HepG2 (cell line): ENCODE data around the gene RNF13. TPM values are rescaled to one million over a fixed set of nuclear protein-coding genes. Genes with fewer than 3 reads are reported as not detected.

Experiments used
- BORCS8-MEF2B ChIP-seq: sonication (generic); formaldehyde crosslinking; IDR thresholded peaks from 2 replicates; pipeline ENCODE4 v1.8.0; 2022; ENCODE audit warnings: mild to moderate bottlenecking, missing genetic modification reagents
- CC2D1A ChIP-seq: sonication (generic); formaldehyde crosslinking; IDR thresholded peaks from 2 replicates; pipeline ENCODE4 v1.8.1; 2023; ENCODE audit warnings: mild to moderate bottlenecking, missing genetic modification reagents
- GTF2F1 ChIP-seq: fragments of 150-350 bp; IDR thresholded peaks from 2 replicates; pipeline ENCODE4 v1.6.1; 2014; ENCODE audit warnings: low read length
- HDAC6 ChIP-seq: fragments of 200-600 bp; sonication (generic); IDR thresholded peaks from 2 replicates; pipeline ENCODE4 v1.7.0; 2017; ENCODE audit warnings: mild to moderate bottlenecking, antibody characterized with exemption, low read length, low read depth
- MXI1 ChIP-seq: IDR thresholded peaks from 3 replicates; pipeline ENCODE4 v1.6.1; 2012; ENCODE audit warnings: low read depth, low read length, inconsistent platforms, borderline replicate concordance
- RFX5 ChIP-seq: IDR thresholded peaks from 2 replicates; pipeline ENCODE4 v1.6.1; 2011; ENCODE audit warnings: low read depth, low read length, improper control_type of control experiment
- RFXAP ChIP-seq: sonication (generic); formaldehyde crosslinking; IDR thresholded peaks from 2 replicates; pipeline ENCODE4 v1.4.0; 2020; ENCODE audit warnings: missing genetic modification reagents, borderline replicate concordance
- SRF ChIP-seq: IDR thresholded peaks from 2 replicates; pipeline ENCODE4 v1.6.1; 2011; ENCODE audit warnings: mild to moderate bottlenecking, low read depth, low read length, moderate library complexity
- ZBTB38 ChIP-seq: sonication (generic); formaldehyde crosslinking; IDR thresholded peaks from 2 replicates; pipeline ENCODE4 v1.5.1; 2020; ENCODE audit warnings: mild to moderate bottlenecking, missing genetic modification reagents
- ZNF253 ChIP-seq: sonication (generic); formaldehyde crosslinking; IDR thresholded peaks from 2 replicates; pipeline ENCODE4 v1.8.0; 2022; ENCODE audit warnings: mild to moderate bottlenecking, missing genetic modification reagents, borderline replicate concordance
- ZNF329 ChIP-seq: sonication (generic); formaldehyde crosslinking; IDR thresholded peaks from 2 replicates; pipeline ENCODE4 v1.9.0; 2021; ENCODE audit warnings: low read depth, mild to moderate bottlenecking, missing genetic modification reagents
- ZNF563 ChIP-seq: sonication (generic); formaldehyde crosslinking; IDR thresholded peaks from 2 replicates; pipeline ENCODE4 v1.8.0; 2022; ENCODE audit warnings: mild to moderate bottlenecking, moderate library complexity, missing genetic modification reagents
- ZNF564 ChIP-seq: sonication (generic); formaldehyde crosslinking; IDR thresholded peaks from 2 replicates; pipeline ENCODE4 v1.8.1; 2023; ENCODE audit warnings: mild to moderate bottlenecking, missing genetic modification reagents
- ZNF83 ChIP-seq: sonication (generic); formaldehyde crosslinking; IDR thresholded peaks from 2 replicates; pipeline ENCODE4 v1.4.0; 2020; ENCODE audit warnings: missing genetic modification reagents, mild to moderate bottlenecking, borderline replicate concordance
- polyA plus RNA-seq, 8 experiments: library from polyadenylated mRNA; depleted of rRNA in 3 of 8; stranded (reverse) in 7 of 8; unstranded in 1 of 8; fragments of >200 nt; fragmentation: Illumina TruSeq in 4 of 8; extraction: Trizol in 4 of 8; gene quantifications; 2 replicates each; pipeline versions ENCODE4 v1.2.1 to v1.2.3, GENCODE V29; 2011 to 2016; ENCODE audit warnings: low read depth in 4 of 8, missing spikeins in 1 of 8, mixed read lengths in 1 of 8; ENCODE audit not compliant: insufficient read depth in 1 of 8
- total RNA-seq, 5 experiments: library from RNA; depleted of rRNA; stranded (reverse); fragments of >200 nt; fragmentation: Illumina TruSeq; extraction: Trizol; gene quantifications; 2 replicates each; pipeline ENCODE4 v1.2.3, GENCODE V29; 2016; ENCODE audit warnings: low read depth in 1 of 5
- TF ChIP-seq, protein P1 (sequence below): sonication (generic); formaldehyde crosslinking; conservative IDR thresholded peaks from 2 replicates; pipeline ENCODE4 v1.4.0; 2020; ENCODE audit warnings: mild to moderate bottlenecking, missing genetic modification reagents, moderate library complexity
- TF ChIP-seq, protein P2 (sequence below): sonication (generic); formaldehyde crosslinking; IDR thresholded peaks from 2 replicates; pipeline ENCODE4 v1.8.1; 2023; ENCODE audit warnings: mild to moderate bottlenecking, inconsistent platforms, moderate library complexity, missing genetic modification reagents, borderline replicate concordance
- TF ChIP-seq, protein P3 (sequence below): sonication (generic); formaldehyde crosslinking; IDR thresholded peaks from 2 replicates; pipeline ENCODE4 v1.8.1; 2022; ENCODE audit warnings: low read depth, mild to moderate bottlenecking, missing genetic modification reagents
- TF ChIP-seq, protein P4 (sequence below): sonication (generic); formaldehyde crosslinking; IDR thresholded peaks from 2 replicates; pipeline ENCODE4 v1.4.0; 2020; ENCODE audit warnings: mild to moderate bottlenecking, missing genetic modification reagents
- TF ChIP-seq, protein P5 (sequence below): sonication (generic); formaldehyde crosslinking; IDR thresholded peaks from 2 replicates; pipeline ENCODE4 v1.8.1; 2023; ENCODE audit warnings: mild to moderate bottlenecking, moderate library complexity, missing genetic modification reagents

RNF13 gene
- total and polyA plus RNA-seq, 2 of the 13 experiments (the other 11 are each of a cell fraction or from before 2014, with no cell fraction given): 39.8 to 46.0 TPM

DNA sequence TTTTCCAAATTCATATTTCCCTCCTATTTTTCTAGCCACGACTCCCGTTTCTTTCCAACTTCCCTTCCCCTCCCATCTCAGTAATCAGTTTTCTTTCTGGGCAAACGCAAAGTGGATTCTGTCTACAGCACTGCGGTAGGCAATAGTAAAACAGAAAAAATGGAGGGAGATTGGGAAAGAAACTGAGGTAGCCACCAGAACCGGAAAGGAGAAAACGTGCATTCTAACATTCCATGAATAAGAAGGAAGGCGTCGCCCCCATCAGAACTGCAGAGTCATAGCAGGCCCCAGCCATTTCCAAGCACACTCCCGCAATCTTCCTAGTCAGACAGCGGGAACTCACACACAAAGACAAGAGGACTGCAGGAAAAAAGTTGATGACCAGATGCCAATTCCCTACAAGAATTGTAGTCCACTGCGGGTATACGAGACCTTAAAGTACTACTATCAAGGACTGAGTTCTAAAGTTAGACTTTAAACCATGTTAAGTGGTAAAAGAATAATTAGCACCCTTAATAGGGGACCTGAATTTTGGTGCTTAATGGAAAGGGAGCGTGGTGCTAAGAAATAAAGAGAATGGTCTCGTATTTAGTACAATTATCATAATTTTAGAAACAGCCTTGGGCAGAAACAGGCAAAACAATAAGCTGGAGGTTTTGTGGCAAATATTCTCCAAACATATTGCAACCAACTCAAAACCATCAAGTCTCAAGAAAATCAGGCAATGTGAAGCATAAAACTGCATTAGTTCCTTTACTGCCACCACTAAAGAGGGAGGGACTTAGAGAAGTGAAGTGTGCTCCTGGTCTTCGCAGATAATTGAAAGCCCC is 156.3 kb downstream of the RNF13 start (continued):
- TF ChIP-seq, protein P1, sequence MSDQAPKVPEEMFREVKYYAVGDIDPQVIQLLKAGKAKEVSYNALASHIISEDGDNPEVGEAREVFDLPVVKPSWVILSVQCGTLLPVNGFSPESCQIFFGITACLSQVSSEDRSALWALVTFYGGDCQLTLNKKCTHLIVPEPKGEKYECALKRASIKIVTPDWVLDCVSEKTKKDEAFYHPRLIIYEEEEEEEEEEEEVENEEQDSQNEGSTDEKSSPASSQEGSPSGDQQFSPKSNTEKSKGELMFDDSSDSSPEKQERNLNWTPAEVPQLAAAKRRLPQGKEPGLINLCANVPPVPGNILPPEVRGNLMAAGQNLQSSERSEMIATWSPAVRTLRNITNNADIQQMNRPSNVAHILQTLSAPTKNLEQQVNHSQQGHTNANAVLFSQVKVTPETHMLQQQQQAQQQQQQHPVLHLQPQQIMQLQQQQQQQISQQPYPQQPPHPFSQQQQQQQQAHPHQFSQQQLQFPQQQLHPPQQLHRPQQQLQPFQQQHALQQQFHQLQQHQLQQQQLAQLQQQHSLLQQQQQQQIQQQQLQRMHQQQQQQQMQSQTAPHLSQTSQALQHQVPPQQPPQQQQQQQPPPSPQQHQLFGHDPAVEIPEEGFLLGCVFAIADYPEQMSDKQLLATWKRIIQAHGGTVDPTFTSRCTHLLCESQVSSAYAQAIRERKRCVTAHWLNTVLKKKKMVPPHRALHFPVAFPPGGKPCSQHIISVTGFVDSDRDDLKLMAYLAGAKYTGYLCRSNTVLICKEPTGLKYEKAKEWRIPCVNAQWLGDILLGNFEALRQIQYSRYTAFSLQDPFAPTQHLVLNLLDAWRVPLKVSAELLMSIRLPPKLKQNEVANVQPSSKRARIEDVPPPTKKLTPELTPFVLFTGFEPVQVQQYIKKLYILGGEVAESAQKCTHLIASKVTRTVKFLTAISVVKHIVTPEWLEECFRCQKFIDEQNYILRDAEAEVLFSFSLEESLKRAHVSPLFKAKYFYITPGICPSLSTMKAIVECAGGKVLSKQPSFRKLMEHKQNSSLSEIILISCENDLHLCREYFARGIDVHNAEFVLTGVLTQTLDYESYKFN (CRISPR knock-in tag): no peak
- no peak for TF ChIP-seq CC2D1A (CRISPR knock-in tag)
- TF ChIP-seq ZBTB38 (CRISPR knock-in tag): no peak
- TF ChIP-seq, protein P2, sequence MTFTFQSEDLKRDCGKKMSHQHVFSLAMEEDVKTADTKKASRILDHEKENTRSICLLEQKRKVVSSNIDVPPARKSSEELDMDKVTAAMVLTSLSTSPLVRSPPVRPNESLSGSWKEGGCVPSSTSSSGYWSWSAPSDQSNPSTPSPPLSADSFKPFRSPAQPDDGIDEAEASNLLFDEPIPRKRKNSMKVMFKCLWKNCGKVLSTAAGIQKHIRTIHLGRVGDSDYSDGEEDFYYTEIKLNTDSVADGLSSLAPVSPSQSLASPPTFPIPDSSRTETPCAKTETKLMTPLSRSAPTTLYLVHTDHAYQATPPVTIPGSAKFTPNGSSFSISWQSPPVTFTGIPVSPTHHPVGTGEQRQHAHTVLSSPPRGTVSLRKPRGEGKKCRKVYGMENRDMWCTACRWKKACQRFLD (CRISPR knock-in tag): no peak
- no peak for TF ChIP-seq ZNF329 (CRISPR knock-in tag)
- TF ChIP-seq, protein P3, sequence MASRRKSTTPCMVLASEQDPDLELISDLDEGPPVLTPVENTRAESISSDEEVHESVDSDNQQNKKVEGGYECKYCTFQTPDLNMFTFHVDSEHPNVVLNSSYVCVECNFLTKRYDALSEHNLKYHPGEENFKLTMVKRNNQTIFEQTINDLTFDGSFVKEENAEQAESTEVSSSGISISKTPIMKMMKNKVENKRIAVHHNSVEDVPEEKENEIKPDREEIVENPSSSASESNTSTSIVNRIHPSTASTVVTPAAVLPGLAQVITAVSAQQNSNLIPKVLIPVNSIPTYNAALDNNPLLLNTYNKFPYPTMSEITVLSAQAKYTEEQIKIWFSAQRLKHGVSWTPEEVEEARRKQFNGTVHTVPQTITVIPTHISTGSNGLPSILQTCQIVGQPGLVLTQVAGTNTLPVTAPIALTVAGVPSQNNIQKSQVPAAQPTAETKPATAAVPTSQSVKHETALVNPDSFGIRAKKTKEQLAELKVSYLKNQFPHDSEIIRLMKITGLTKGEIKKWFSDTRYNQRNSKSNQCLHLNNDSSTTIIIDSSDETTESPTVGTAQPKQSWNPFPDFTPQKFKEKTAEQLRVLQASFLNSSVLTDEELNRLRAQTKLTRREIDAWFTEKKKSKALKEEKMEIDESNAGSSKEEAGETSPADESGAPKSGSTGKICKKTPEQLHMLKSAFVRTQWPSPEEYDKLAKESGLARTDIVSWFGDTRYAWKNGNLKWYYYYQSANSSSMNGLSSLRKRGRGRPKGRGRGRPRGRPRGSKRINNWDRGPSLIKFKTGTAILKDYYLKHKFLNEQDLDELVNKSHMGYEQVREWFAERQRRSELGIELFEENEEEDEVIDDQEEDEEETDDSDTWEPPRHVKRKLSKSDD (CRISPR knock-in tag): no peak
- TF ChIP-seq, protein P4, sequence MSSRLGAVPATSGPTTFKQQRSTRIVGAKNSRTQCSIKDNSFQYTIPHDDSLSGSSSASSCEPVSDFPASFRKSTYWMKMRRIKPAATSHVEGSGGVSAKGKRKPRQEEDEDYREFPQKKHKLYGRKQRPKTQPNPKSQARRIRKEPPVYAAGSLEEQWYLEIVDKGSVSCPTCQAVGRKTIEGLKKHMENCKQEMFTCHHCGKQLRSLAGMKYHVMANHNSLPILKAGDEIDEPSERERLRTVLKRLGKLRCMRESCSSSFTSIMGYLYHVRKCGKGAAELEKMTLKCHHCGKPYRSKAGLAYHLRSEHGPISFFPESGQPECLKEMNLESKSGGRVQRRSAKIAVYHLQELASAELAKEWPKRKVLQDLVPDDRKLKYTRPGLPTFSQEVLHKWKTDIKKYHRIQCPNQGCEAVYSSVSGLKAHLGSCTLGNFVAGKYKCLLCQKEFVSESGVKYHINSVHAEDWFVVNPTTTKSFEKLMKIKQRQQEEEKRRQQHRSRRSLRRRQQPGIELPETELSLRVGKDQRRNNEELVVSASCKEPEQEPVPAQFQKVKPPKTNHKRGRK (CRISPR knock-in tag): no peak
- TF ChIP-seq RFXAP (CRISPR knock-in tag): no peak
- no peak; the same call in 2 of the 3 replicates for TF ChIP-seq MXI1
- no peak for TF ChIP-seq RFX5
- no peak for TF ChIP-seq ZNF563 (CRISPR knock-in tag)
- TF ChIP-seq ZNF564 (CRISPR knock-in tag): no peak
- no peak for TF ChIP-seq SRF
- TF ChIP-seq BORCS8-MEF2B (CRISPR knock-in tag): no peak
- TF ChIP-seq, protein P5, sequence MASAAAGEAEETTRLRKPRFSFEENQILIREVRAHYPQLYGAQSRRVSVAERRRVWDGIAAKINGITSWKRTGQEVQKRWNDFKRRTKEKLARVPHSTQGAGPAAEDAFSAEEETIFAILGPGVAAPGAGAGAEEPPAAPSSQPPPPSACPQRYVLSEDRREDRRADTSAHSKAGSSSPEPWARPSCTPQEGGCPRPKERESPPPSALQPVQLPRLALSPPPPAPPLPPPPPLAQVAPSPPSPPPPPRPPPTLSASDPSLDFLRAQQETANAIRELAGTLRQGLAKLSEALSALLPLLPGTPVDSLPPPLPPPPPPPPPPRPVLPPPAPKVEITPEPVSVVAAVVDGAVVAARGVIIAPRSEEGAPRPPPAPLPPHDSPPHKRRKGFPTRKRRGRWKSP: no peak
- no peak for TF ChIP-seq GTF2F1
- TF ChIP-seq ZNF253 (CRISPR knock-in tag): no peak
- no peak for TF ChIP-seq ZNF83
- no peak for TF ChIP-seq HDAC6
